Right hindlimb (tissue), 1 donor: Measurements from ENCODE around the gene PPP1CA.
A peak's percentile ranks its signal among the peaks of the same experiment; 100 is the strongest.
"Not testable (repeated sequence)": the region's sequence is repeated elsewhere in the genome, so short reads cannot be mapped to it uniquely, and the experiment has no call there.

Source experiments
- DNase-seq: peaks from one replicate; pipeline ENCODE4 v3.0.0-alpha.2; 2018

Gene PPP1CA

DNA sequence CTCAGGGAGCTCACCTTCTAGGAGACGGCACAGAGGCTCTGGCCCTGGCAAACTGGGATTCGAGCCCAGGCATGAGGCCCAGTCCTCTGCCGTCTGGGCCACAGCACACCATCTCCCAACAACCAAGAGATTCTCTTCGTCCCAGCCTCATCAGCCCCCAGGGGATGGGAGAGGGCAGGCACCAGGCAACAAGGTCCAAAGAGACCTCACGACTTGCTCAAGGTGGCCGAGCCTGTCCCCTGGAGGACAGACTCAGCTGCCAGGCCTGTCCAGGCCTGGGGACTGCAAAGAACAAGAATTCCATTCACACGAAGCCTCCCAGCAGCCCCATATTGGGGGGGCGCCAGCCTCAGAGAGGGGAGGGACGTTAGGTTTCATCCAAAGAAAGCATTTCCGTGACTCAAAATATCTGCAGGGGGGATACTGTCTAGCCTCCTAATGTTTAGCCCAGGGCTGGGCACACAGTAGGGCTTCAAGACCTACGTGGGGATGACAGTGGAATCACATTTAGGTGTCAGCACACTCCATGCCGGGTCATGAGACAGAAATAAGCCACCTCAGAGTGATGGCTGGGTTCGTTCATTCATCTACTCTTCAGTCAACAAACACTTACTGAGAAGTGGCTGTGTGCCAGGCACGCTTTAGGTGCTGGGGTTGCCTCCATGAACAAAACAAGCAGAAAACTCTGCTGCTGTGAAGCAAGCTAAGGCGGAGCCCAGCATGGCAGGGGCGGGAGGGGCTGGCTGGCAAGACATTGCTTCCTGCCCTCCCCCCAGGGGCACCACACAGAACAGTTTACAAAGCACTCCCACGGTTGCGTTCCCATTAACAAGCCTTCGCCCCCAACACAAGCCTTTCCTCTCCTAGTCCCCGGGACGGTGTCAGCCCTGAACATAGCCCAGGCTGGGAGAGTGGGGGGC is 15.0 kb upstream of the PPP1CA start:
- peak; percentile 60 for DNase-seq

DNA sequence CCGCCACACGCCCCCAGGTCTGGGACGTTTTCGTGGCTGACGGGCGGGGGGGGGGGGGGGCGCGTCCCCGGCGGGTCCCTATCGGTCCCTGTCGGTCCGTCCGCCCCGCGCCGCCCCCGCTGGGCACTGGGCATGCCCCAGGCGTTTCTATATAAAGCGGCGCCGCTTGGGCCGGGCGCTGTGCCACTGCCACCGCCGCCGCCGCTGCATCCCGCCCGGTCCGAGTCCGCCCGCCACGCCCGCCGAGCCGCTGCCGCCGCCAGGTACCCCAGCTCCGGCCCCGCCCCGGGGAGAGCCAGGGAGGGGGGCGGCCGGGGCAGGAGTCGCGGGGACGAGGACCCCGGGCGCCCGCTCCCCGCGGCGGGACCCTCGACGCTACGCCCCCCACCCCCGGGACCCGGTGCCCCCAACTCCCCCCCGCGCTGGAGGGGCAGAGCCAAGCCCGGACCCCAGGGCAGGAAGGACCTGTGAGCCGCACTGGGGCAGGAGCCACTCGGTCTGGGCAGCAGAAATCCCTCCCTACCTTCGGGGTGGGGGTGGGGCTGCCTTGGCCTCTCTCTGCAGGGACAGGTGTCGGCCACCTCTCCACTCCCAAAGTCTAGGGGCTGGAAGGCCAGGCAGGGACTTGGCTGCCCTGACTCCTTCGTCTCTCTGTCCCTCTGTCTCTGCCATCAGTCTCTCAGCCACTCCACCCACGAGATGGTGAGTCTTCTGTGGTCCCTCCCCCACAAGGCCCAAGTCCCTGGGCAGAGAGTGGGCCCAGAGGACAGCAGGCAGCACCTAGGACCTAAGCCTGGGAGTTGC is 14.0 kb upstream of the PPP1CA start, which contains the start of gene CARNS1:
TSS of gene CARNS1 (plus strand) at position 178 of the 804 bp plus-strand sequence. CDS start at position 700, 522 bp downstream.
- no peak for DNase-seq

DNA sequence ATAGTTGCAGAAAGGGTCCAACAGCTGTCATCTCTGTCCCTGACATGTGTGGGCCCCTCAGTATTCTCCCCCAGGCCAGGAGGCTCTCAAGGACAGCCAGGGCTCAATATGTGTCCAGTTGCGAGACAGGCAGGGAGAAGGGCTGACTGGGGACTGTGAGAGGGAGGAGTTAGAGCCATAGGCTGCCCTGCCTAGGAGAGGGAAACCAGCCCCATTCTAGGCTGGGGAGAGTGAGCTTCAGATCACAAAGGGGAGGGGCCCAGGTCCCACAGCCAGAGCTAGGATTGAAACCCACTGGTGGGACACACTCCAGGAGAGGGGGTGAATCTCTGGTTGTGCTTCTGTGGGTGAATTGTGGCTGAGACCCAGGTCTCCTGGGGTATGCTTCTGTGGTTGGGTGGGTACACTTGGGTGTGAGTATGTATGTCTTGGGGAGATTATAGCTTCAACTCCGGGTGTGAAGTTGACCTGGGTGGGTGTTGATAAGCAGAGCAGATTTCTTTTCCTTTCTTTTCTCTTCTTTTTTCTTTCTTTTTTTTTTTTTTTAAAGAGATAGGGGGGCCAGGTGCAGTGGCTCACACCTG is 11.7 kb upstream of the PPP1CA start:
- no peak for DNase-seq

DNA sequence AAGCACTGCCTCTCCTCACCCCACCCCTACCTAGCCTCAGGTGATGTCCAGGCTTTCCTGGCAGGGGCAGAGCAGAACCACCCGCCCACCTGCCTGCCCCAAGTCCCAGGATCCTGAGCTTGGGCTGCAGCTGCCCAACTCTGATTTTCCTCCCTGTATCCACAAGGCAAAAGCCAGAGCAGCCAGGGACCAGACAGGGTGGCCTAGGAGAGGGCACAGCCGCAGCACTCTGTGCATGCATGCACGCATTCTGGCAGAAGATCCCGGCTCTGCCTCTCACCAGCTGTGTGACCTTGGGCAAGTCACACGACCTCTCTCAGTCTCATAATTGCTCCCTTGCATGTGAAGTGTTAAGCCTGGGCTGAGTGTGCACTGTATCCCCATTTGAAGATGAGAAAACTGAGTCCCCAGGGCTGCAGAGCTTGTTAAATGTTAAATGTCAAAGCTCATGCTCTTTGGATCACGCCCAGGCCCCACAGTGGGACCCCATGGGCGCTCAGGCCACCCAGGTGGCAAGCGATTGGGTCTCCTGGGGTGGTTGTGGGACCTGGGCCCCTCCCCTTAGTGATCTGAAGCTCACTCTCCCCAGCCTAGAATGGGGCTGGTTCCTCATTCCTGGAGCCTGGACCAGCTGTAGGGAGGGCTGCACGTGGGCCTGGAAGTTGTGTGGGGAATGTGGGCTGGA is 11.0 kb upstream of the PPP1CA start:
- DNase-seq: no peak

DNA sequence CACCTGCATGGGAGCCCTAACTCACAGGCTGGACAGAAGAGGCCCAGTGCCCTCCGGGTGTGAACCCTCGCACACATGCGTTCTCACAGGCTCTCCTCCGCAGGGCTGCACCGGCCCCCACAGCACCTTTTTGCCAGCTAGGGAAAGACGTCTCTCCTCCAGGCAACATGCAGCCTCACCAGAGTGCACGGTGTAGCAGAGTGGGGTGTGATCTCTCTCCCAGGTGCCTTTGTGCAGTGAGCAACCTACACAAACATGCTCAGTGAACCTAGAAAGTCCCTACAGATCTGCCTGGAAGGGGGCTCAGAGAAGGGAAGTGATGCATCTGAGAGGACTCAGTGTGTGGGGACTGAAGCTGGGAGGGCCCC is 10.1 kb upstream of the PPP1CA start:
- no peak for DNase-seq

DNA sequence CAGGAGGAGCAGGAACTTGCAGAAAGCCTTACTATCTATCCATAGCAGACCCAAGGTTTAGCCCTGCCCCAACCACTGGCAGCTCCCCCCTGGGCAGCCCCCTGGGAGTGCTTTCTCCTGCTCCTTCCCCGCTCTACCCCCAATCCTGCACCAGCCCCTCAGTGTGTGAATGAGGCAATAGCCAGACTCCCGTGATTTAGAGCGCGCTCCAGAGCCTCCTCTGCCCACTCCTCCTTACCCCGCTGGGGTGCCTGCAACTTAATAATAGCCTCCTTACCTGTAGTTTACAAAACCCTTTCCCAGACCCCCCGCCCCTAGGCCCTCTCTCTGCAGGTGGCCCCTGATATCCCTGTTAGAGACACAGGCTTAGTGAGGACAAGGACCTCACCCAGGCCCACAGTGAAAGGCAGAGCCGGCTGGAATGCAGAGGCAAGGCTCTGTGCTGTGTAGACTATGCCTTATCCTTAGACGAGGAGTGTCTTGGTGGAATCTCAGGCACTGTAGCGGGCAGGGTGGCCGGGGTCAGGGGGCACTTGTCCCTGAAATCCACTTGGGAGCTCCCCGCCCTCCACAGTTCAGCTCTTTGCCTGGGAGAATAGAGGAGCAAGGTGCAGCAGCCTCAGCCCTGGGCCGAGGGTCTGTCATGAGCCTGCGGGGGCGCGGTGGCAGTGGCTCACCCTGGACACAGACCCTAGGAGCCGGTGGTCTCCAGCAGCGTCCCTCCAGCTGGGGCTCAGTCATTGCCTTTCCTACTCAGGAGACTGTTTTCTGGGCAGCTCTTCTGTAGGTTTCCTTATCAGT is 9.5 kb upstream of the PPP1CA start:
- no peak for DNase-seq

DNA sequence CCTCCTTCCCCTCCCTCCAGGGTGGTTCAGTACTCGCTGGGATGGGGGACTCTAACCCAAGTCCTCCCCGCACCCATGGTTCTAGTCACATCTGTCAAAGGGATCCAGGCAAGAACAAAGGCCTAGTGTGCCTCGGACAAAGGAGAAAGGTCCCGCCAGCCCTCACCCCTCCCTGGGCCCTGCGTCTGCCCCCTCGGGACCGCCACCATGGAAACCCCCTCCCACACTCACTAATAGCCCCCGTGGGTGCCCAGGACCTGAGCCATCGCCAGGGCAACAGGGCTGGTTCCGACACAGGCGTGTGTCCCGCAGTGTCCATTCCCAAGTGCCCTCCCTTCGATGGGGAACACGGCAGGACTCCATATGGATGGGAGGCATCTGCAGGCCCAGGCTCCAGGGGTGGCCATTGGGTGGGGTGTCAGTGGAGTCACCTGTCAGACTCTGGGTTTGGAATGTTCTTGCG is 8.7 kb upstream of the PPP1CA start:
- DNase-seq: no peak

DNA sequence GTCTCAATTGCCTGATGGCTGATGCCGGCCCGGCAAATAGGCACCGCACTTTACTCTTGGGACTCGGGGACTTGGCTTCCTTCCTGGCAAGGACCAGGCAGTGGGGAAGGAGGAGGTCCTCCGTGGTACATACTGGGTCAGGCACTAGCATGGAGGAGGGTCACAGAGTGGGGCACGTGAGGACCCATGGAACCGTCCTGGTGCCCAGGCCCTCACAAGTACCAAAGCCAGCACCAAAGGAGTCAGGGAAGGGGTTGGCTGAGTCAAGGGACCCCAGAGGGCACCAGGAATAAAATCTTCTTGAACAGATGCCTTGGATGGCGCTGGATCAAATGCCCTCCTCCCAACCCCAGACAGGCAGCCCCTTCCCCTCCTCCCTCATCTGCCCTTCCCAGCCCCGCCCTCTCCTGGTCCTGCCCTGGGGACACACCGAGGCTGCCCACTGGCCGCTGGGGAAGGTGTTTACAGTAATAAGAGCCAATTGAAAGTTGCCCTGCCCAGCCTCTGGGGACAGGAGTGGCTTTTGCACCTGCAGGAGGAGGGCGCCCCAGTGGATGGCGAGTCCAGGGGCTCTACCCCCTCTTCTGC is 8.2 kb upstream of the PPP1CA start:
- no peak for DNase-seq

DNA sequence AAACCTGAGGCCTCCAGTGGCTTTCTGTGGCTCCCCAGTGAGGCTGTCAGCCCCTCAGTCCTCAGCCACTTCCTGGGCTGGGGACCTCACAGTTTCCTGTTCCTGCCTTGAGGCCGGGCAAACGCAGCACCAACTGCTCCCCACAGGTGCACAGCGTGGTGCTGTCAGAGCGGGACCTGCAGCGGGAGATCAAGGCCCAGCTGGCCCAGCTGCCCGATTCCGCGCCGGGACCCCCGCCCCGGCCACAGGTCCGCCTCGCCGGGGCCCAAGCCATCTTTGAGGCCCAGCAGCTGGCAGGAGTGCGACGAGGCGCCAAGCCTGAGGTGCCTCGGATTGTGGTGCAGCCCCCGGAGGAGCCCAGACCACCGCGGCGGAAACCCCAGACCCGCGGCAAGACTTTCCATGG is 7.6 kb upstream of the PPP1CA start:
- DNase-seq: no peak

DNA sequence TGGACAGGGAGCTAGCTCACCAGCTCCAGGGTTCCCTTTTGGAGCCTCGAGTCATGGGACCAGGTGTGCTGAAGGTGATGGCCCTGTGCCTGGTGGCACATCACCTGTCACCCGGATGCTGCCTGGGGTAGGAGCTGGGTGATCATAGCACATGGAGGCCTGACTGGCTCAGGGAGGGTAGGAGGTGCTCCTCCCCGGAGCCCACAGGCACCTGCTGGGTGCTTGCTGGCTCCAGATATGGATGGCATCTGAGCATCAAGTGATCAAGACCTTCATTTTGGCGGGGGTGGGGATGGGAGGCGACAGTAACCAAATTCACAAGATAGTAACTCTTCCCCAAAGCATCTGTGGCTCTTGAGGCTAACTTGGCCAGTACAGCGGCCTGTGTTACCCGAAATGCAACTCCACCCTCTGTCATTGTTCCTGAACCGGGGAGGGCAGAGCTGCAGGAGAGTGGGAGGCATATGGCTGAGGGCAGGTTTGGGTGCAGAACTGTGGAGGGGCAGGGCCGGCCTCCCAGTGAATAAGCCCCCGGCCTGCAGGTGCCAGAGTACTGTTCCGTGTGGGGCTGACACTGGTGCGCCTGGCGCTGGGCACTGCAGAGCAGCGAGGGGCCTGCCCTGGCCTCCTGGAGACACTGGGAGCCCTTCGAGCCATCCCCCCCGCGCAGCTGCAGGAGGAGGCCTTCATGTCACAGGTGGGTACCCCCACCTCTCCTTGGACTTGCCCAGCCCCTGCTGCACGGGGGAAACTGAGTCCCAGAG is 7.0 kb upstream of the PPP1CA start:
- no peak for DNase-seq

DNA sequence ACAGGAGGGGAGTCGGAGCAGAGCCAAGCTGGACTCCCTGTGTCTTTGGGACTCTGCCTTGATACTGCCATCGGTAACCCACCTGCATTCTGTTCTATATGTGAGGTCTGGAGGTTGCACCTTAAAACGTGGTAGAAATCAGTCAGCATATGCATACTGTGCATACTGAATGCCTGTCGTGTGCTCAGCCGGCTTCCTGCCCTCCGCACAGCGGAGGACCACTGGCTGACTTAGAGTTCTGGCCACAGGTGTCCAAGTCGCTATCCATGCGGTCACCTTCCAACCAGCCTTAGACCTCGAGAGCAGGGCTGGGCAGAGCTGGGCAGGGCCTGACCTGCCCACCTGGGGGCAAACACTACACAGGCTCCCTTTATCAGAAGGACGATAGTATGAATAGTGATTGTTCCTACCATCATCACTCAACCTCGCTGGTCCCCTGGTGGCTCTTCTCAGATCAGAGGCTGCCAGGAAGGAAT is 6.1 kb upstream of the PPP1CA start:
- no peak for DNase-seq

DNA sequence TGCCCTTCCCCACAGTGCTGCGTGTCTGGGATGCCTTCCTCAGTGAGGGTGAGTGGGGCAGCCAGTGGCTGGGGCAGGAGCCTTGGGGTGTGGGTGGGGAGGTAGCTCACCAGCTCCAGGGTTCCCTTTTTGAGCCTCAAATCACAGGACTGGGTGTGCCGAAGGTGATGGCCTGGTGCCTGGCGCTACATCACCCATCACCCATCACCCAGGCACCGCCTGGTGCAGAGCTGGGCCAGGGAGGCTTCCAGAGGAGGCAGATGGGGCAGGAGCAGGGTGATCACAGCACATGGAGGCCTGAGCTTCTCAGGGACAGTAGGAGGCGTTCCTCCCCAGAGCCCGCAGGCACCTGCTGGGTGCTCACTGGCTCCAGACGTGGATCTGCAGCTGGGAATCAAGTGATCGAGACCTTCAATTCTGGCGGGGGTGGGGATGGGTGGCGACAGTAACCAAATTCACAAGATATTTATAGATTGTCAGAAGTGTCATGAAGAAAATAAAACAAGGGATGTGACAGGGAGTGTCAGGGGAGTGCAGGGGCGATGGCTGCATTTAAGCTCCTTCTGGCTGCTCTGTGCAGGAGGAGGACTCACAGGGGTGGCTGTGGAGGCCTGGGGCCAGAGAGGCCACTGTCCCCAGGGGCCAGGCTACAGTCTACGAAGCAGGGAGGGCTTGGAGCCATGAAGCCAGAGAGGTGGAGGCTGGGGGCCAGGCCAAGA is 5.5 kb upstream of the PPP1CA start:
- DNase-seq: no peak

DNA sequence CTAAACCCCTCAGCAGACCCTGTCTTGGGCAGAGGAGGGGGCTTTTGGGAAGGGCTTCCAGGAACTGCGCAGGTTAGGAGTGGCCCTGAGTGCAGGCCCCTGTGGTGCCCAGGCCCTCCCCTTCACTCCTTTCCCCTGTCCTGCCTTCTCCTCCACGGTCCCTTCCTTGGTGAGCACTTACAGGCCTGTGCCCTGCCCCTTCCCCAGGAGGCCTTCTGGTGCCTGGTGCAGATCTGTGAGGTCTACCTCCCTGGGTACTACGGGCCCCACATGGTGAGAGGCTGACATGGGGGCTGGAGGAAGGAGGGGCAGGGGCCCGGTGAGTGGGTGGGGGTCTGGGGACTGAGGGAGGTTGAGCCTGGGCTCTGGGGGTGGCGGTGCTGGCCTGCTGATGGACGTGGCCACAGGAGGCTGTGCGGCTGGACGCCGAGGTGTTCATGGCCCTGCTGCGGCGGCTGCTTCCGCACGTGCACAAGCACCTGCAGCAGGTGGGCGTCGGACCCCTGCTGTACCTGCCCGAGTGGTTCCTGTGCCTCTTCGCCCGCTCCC is 4.8 kb upstream of the PPP1CA start:
- no peak for DNase-seq

DNA sequence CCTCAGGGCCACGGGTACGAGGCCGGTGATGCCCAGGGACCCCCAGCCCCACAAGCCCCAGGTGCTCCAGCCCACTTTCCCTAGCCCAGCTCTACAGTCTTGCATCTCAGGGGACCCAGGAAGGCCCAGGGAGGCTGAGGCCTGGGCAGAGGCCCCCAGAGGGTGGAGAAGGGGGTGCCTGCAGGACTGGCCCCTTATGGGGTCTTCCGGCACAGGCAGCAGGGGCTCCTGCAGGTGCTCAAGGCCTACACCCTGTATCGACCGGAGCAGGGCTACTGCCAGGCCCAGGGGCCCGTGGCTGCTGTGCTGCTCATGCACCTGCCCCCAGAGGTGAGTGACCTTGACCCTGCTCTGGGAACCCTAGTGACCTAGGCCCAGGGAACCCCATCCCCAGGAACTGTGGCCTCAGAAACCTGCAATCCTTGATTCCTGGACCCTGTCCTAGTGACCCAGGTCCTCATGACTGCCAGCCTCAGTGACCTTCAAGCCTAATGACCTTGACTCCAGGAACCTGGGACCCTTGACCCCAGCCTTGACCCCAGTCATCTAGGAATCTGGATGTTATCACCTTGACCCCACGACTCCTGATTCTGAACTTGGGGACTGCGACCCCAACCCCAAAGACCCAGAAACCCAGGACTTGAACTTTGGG is 4.2 kb upstream of the PPP1CA start:
- no peak for DNase-seq

DNA sequence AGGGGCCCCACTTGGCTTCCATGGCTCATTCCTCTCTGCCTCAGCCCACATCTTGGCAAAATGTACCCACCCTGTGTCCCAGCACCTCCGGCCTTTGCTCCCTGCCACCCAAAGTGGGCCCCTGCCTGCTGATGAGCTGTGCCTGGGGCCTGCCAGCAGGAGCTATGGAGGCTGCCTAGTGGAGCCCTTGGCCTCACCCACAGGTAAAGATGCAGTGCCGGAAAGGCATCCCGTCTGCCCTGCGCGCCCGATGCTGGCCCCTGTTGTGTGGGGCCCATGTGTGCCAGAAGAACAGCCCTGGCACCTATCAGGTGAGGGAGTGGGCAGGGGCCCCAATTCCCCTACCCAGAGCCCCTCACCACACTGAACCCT is 3.5 kb upstream of the PPP1CA start:
- DNase-seq: no peak

DNA sequence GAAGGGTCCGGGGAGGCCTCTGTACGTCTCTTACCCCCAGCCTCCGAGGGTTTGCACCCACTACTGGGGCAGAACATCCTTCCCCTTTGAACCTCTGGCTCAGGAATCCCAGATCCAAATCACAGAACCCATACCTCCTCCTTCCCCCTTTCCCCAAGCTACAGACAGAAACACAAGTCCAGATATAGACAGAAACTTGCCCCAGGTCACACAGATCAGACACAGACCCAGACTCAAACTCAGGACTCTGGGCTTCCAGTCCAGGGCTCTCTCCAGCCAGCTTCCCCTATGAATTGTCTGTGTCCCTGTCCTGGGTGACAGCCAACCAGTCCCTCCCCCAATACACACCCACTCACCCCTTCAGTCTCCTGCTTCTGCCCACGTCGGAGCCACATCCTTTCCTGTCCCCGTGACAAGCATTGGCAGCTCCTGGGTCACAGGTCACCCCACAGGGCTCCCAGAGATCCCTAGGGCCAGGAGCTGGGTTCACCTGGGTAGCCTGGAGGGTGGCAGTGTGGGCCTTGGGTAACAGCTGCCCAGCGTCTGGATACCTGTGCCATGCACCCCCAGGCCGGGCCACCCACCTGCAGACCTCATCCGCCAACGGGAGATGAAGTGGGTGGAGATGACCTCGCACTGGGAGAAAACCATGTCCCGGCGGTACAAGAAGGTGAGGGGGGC is 3.0 kb upstream of the PPP1CA start:
- DNase-seq: no peak

DNA sequence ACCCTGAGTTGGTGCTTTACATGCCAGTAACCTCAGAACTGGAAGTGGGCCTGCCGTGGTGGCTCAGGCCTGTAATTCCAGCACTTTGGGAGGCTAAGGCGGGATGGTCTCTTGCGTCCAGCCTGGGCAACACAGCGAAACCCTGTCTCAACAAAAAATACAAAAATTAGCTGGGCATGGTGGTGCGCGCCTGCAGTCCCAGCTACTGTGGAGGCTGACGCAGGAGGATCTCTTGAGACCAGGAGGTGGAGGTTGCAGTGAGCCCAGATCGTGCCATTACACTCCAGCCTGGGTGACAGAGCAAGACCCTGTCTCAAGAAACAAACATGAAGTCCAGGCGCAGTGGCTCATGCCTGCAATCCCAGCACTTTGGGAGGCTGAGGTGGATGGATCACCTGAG is 1.4 kb upstream of the PPP1CA start:
- DNase-seq: not testable (repeated sequence)

DNA sequence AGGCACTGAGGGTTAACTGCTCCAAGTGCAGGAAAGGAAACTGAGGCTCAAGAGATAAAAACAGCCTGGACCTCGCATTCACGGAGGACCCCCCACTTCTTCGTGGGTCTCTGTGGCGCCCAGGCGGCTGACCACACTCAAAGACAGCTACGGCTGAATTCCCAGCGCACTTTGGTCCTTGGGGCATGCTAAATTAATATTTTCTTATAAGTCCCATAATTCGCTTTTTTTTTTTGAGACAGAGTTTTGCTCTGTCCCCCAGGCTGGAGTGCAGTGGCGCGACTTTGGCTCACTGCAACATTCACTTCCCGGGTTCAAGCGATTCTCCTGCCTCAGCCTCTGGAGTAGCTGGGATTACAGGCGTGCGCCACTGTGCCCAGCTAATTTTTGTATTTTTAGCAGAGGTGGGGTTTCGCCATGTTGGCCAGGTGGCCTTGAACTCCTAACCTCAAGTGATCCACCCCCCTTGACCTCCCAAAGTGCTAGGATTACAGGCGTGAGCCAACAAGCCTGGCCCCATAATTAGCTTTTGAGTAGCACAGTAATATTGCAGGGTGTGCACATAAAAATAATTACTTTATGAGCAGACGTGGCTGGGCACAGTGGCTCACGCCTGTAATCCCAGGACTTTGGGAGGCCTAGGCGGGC is 658 bp upstream of the PPP1CA start:
- not testable (repeated sequence) for DNase-seq
